Keratinocyte (primary cell): ENCODE measurements around the gene EFNB2. TPM values are rescaled to one million over a fixed set of nuclear protein-coding genes. Genes with fewer than 3 reads are reported as not detected.
A peak's percentile ranks its signal among the peaks of the same experiment; 100 is the strongest.

Experiments used
- DNase-seq: peaks from one replicate; pipeline ENCODE4 v3.0.0-alpha.2; 2011; ENCODE audit warnings: low read depth, missing footprints, low spot score
- FAIRE-seq: peaks from 2 replicates; lab custom pipeline; 2011; peaks lifted over from hg19 to GRCh38; lab: Jason Lieb, UNC
- H2AFZ ChIP-seq: 2 replicates; pipeline ENCODE4 v1.6.0; 2012; ENCODE audit warnings: low read length, control low read depth, inconsistent platforms; ENCODE audit not compliant: control insufficient read depth
- H3K27ac ChIP-seq: 2 replicates; pipeline ENCODE4 v1.5.1; 2011; ENCODE audit warnings: low read length; ENCODE audit not compliant: control insufficient read depth, insufficient read depth
- H3K27me3 ChIP-seq: 3 replicates; pipeline ENCODE4 v1.6.0; 2011; ENCODE audit warnings: low read length; ENCODE audit not compliant: control insufficient read depth, insufficient read depth; ENCODE audit errors: extremely low read depth
- H3K36me3 ChIP-seq, 2 experiments: 2 replicates in 1 of 2; 3 replicates in 1 of 2; pipeline ENCODE4 v1.5.1; 2011; ENCODE audit warnings: low read length in 2 of 2, mild to moderate bottlenecking in 1 of 2; ENCODE audit not compliant: control insufficient read depth in 2 of 2, insufficient read depth in 2 of 2; ENCODE audit errors: extremely low read depth in 1 of 2
- H3K4me1 ChIP-seq: 3 replicates; pipeline ENCODE4 v1.5.1; 2011; ENCODE audit warnings: low read length; ENCODE audit not compliant: control insufficient read depth, insufficient read depth; ENCODE audit errors: extremely low read depth
- H3K4me2 ChIP-seq: 3 replicates; pipeline ENCODE4 v1.6.0; 2011; ENCODE audit warnings: low read depth, low read length; ENCODE audit not compliant: control insufficient read depth, insufficient read depth; ENCODE audit errors: extremely low read depth
- H3K4me3 ChIP-seq, 3 experiments: fragments of 200-600 bp in 1 of 3; sonication (generic) in 1 of 3; 2 replicates in 2 of 3; 3 replicates in 1 of 3; pipeline ENCODE4 v1.5.1; 2011 to 2016; ENCODE audit warnings: low read length in 3 of 3, mild to moderate bottlenecking in 3 of 3, control low read depth in 2 of 3, inconsistent platforms in 1 of 3, low read depth in 1 of 3, mixed read lengths in 1 of 3, mixed run types in 1 of 3, moderate library complexity in 1 of 3; ENCODE audit not compliant: control insufficient read depth in 2 of 3, insufficient read depth in 2 of 3; ENCODE audit errors: extremely low read depth in 1 of 3
- H3K79me2 ChIP-seq: 2 replicates; pipeline ENCODE4 v1.6.0; 2012; ENCODE audit warnings: low read length; ENCODE audit not compliant: control insufficient read depth, insufficient read depth
- H3K9ac ChIP-seq: 3 replicates; pipeline ENCODE4 v1.6.0; 2011; ENCODE audit warnings: low read length; ENCODE audit not compliant: control insufficient read depth, insufficient read depth; ENCODE audit errors: extremely low read depth
- H3K9me1 ChIP-seq: 3 replicates; pipeline ENCODE4 v1.6.0; 2011; ENCODE audit warnings: low read length; ENCODE audit not compliant: control insufficient read depth, insufficient read depth; ENCODE audit errors: extremely low read depth
- H3K9me3 ChIP-seq: 2 replicates; pipeline ENCODE4 v1.5.1; 2012; ENCODE audit warnings: low read depth, low read length; ENCODE audit not compliant: control insufficient read depth
- H4K20me1 ChIP-seq: 3 replicates; pipeline ENCODE4 v1.6.0; 2011; ENCODE audit warnings: low read length; ENCODE audit not compliant: control insufficient read depth, insufficient read depth; ENCODE audit errors: extremely low read depth
- EZH2 ChIP-seq: IDR thresholded peaks from one replicate; pipeline ENCODE4 v1.6.1; 2012; ENCODE audit warnings: inconsistent platforms, mild to moderate bottlenecking, low read length, moderate library complexity
- dilution Hi-C: fragments of 300-500 bp; cut with MboI; formaldehyde crosslinking; loops from one replicate; pipeline ENCODE4 v1.7.0; 2020; ENCODE audit warnings: low sequenced_read_pairs; ENCODE audit not compliant: extremely low pct_ligation_motif_present
- polyA plus RNA-seq, 5 experiments: library from polyadenylated mRNA; depleted of rRNA in 3 of 5; stranded (reverse) in 3 of 5; stranded (forward) in 1 of 5; unstranded in 1 of 5; fragments of >200 nt; gene quantifications; 1 replicate in 1 of 5; 2 replicates in 3 of 5; 3 replicates in 1 of 5; pipeline versions ENCODE4 v1.2.1 to v1.2.3, GENCODE V29; 2011 to 2012; ENCODE audit warnings: missing spikeins in 2 of 5, low read depth in 1 of 5, low replicate concordance in 1 of 5
- TF ChIP-seq, protein P1 (sequence below), 3 experiments: IDR thresholded peaks in 1 of 3; conservative IDR thresholded peaks in 1 of 3; optimal IDR thresholded peaks in 1 of 3; 2 replicates in 2 of 3; 3 replicates in 1 of 3; pipeline versions ENCODE3 to v1.5.1; 2011; ENCODE audit warnings: low read length in 3 of 3, mild to moderate bottlenecking in 3 of 3, moderate library complexity in 2 of 3, control low read depth in 1 of 3, inconsistent platforms in 1 of 3; ENCODE audit not compliant: insufficient read depth in 2 of 3; ENCODE audit errors: extremely low read depth in 1 of 3

EFNB2 gene
- polyA plus RNA-seq, 1 donor (not counting 4 experiments of a cell fraction or from before 2014, with no cell fraction given), result 38.9 TPM

DNA sequence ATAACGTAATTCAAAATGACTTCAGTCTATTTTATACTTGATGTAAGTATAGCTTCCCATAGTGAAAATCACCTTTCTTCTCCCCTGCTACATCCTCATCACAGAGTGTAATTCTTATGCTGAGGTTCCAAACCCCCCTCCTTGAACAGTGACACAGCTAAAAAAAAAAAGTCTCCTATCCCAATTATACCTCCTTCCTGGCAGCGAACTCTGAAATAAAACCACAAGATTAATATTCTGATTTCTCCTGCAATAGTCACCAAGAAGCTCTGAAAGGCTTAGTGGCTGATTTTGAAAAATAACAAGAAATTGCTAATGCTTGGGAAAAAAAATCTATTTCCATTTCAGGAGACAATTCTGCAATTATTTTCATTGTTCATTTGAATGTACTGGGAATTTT, 36.3 kb downstream of the EFNB2 start:
- no peak overlapping the region for H3K4me2 ChIP-seq
- H3K9me3 ChIP-seq, result no peaks in the 10 kb centered on the region
- H3K36me3 ChIP-seq, result peaks cover 20 to 32% of the 10 kb centered on the region in 2 experiments
- no peaks in the 10 kb centered on the region for H3K27me3 ChIP-seq
- TF ChIP-seq, protein P1, sequence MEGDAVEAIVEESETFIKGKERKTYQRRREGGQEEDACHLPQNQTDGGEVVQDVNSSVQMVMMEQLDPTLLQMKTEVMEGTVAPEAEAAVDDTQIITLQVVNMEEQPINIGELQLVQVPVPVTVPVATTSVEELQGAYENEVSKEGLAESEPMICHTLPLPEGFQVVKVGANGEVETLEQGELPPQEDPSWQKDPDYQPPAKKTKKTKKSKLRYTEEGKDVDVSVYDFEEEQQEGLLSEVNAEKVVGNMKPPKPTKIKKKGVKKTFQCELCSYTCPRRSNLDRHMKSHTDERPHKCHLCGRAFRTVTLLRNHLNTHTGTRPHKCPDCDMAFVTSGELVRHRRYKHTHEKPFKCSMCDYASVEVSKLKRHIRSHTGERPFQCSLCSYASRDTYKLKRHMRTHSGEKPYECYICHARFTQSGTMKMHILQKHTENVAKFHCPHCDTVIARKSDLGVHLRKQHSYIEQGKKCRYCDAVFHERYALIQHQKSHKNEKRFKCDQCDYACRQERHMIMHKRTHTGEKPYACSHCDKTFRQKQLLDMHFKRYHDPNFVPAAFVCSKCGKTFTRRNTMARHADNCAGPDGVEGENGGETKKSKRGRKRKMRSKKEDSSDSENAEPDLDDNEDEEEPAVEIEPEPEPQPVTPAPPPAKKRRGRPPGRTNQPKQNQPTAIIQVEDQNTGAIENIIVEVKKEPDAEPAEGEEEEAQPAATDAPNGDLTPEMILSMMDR (optimal IDR thresholded peaks at IDR 0.05 in 1 of 3, IDR thresholded peaks at IDR 0.05 in 1 of 3, conservative IDR thresholded peaks at IDR 0.05 in 1 of 3; ENCODE audit: extremely low read depth in 1 of 3, insufficient read depth in 2 of 3, low read length in 3 of 3), result no peak
- TF ChIP-seq EZH2, result no peak
- dilution Hi-C loops, result no loop called here
- peaks cover 6% of the 10 kb centered on the region for H3K9me1 ChIP-seq
- H3K79me2 ChIP-seq, result peaks cover 86% of the 10 kb centered on the region
- no peaks in the 10 kb centered on the region for H4K20me1 ChIP-seq
- no peak overlapping the region for H3K27ac ChIP-seq
- no peak overlapping the region for H3K4me3 ChIP-seq
- no peak overlapping the region for H2AFZ ChIP-seq
- no peak overlapping the region for H3K9ac ChIP-seq
- DNase-seq (no peak), FAIRE-seq (no peak)
- H3K4me1 ChIP-seq, result peaks cover 13% of the 10 kb centered on the region

DNA sequence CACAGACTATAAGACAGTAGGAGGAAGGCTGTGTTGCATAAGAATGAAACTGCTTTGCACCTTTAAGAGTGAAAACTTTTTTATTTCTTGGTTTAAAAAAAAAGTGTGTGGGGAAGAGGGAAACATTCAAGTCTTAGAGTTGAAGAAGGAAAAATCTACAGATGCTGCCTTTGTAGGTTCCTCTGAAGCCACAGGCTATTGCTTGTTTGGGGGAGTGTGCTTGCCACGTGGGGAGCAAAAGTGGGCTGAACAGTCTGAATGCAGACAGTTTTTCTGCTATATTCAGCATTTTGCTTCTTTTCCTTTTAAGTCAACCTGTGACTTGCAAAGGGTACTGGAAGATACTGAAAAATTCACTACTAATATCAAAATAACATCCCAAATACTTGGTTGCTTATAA, 36.9 kb downstream of the EFNB2 start:
- Histone ChIP-seq H4K20me1 (no peaks in the 10 kb centered on the region), H3K4me2 (no peak overlapping the region), H3K36me3 (peaks cover 21 to 34% of the 10 kb centered on the region in 2 experiments), H3K9ac (no peak overlapping the region), H3K4me1 (peaks cover 10% of the 10 kb centered on the region), H3K9me1 (peaks cover 3% of the 10 kb centered on the region), H3K27me3 (no peaks in the 10 kb centered on the region), H3K27ac (peak overlapping the region; percentile 16), H3K4me3 (no peak overlapping the region), H3K9me3 (no peaks in the 10 kb centered on the region), H2AFZ (no peak overlapping the region), H3K79me2 (peaks cover 84% of the 10 kb centered on the region)
- peak; percentile 13 for FAIRE-seq
- dilution Hi-C loops, result no loop called here
- no peak for DNase-seq
- no peak for TF ChIP-seq EZH2
- TF ChIP-seq, protein P1 (optimal IDR thresholded peaks at IDR 0.05 in 1 of 3, IDR thresholded peaks at IDR 0.05 in 1 of 3, conservative IDR thresholded peaks at IDR 0.05 in 1 of 3; ENCODE audit: extremely low read depth in 1 of 3, insufficient read depth in 2 of 3, low read length in 3 of 3), result no peak
